Measurements from ENCODE around the gene LMNTD1.
"Not testable (repeated sequence)": the region's sequence is repeated elsewhere in the genome, so short reads cannot be mapped to it uniquely, and the experiment has no call there.

LMNTD1 gene

GRCh38 chr12:25447046-25447445, 106.0 kb downstream of the LMNTD1 start:
- H3K9me3 Mint-ChIP-seq: no peaks in the 10 kb centered on the region
- no peak overlapping the region for H3K27ac Mint-ChIP-seq
- H3K27me3 Mint-ChIP-seq (ENCODE audit: low read depth): peaks cover 32% of the 10 kb centered on the region
- no peaks in the 10 kb centered on the region for H3K4me1 Mint-ChIP-seq (ENCODE audit: low read depth)
- no peak overlapping the region for H3K4me3 Mint-ChIP-seq
- H3K36me3 Mint-ChIP-seq (ENCODE audit: low read depth): no peaks in the 10 kb centered on the region

- H3K27me3 Mint-ChIP-seq (ENCODE audit: low read depth): no peaks in the 10 kb centered on the region
- no peaks in the 10 kb centered on the region for H3K36me3 Mint-ChIP-seq (ENCODE audit: low read depth)
- no peak overlapping the region for H3K27ac Mint-ChIP-seq
- no peak overlapping the region for H3K4me3 Mint-ChIP-seq
- no peaks in the 10 kb centered on the region for H3K9me3 Mint-ChIP-seq
- peaks cover 8% of the 10 kb centered on the region for H3K4me1 Mint-ChIP-seq (ENCODE audit: low read depth)
Observed at GRCh38 chr12:25438638-25439037, 114.4 kb downstream of the LMNTD1 start.

- Mint-ChIP-seq H3K36me3 (ENCODE audit: low read depth) (no peaks in the 10 kb centered on the region), H3K27ac (peak overlapping the region; percentile 23), H3K27me3 (ENCODE audit: low read depth) (no peaks in the 10 kb centered on the region), H3K4me1 (ENCODE audit: low read depth) (peaks cover 11% of the 10 kb centered on the region), H3K9me3 (no peaks in the 10 kb centered on the region), H3K4me3 (peak overlapping the region; percentile 45)
Observed at GRCh38 chr12:25436206-25437030, 116.7 kb downstream of the LMNTD1 start.

GRCh38 chr12:25435431-25435830, 117.7 kb downstream of the LMNTD1 start:
- Mint-ChIP-seq H3K36me3 (ENCODE audit: low read depth) (peaks cover 3% of the 10 kb centered on the region), H3K4me1 (ENCODE audit: low read depth) (peaks cover 15% of the 10 kb centered on the region), H3K27me3 (ENCODE audit: low read depth) (no peaks in the 10 kb centered on the region), H3K4me3 (no peak overlapping the region), H3K27ac (no peak overlapping the region), H3K9me3 (no peaks in the 10 kb centered on the region)

GRCh38 chr12:25434515-25434914, 118.6 kb downstream of the LMNTD1 start:
- H3K27ac Mint-ChIP-seq: no peak overlapping the region
- H3K27me3 Mint-ChIP-seq (ENCODE audit: low read depth): no peaks in the 10 kb centered on the region

GRCh38 chr12:25433581-25434325, 119.3 kb downstream of the LMNTD1 start:
- Mint-ChIP-seq H3K4me3 (no peak overlapping the region), H3K4me1 (ENCODE audit: low read depth) (peaks cover 22% of the 10 kb centered on the region), H3K9me3 (no peaks in the 10 kb centered on the region), H3K27me3 (ENCODE audit: low read depth) (no peaks in the 10 kb centered on the region), H3K36me3 (ENCODE audit: low read depth) (peaks cover 3% of the 10 kb centered on the region), H3K27ac (no peak overlapping the region)

More at GRCh38 chr12:25434515-25434914, 118.6 kb downstream of the LMNTD1 start:
- Mint-ChIP-seq H3K36me3 (ENCODE audit: low read depth) (peaks cover 3% of the 10 kb centered on the region), H3K4me1 (ENCODE audit: low read depth) (peaks cover 22% of the 10 kb centered on the region), H3K4me3 (no peak overlapping the region), H3K9me3 (no peaks in the 10 kb centered on the region)

- Mint-ChIP-seq H3K27me3 (ENCODE audit: low read depth) (no peaks in the 10 kb centered on the region), H3K9me3 (no peaks in the 10 kb centered on the region), H3K27ac (no peak overlapping the region), H3K4me1 (ENCODE audit: low read depth) (peaks cover 22% of the 10 kb centered on the region), H3K4me3 (no peak overlapping the region), H3K36me3 (ENCODE audit: low read depth) (peaks cover 3% of the 10 kb centered on the region)
Observed at GRCh38 chr12:25433024-25433423, 120.1 kb downstream of the LMNTD1 start.

- H3K27ac Mint-ChIP-seq: no peak overlapping the region
- no peaks in the 10 kb centered on the region for H3K27me3 Mint-ChIP-seq (ENCODE audit: low read depth)
- peaks cover 3% of the 10 kb centered on the region for H3K36me3 Mint-ChIP-seq (ENCODE audit: low read depth)
- H3K4me3 Mint-ChIP-seq: no peak overlapping the region
- H3K9me3 Mint-ChIP-seq: no peaks in the 10 kb centered on the region
- peaks cover 12% of the 10 kb centered on the region for H3K4me1 Mint-ChIP-seq (ENCODE audit: low read depth)
Observed at GRCh38 chr12:25427337-25428249, 125.5 kb downstream of the LMNTD1 start.

GRCh38 chr12:25426821-25427220, 126.3 kb downstream of the LMNTD1 start:
- not testable (repeated sequence) for H3K36me3 Mint-ChIP-seq (ENCODE audit: low read depth); H3K9me3 Mint-ChIP-seq; H3K27ac Mint-ChIP-seq; H3K27me3 Mint-ChIP-seq (ENCODE audit: low read depth); H3K4me3 Mint-ChIP-seq
- H3K4me1 Mint-ChIP-seq (ENCODE audit: low read depth): peaks cover 12% of the 10 kb centered on the region

Data from T-helper 1 cell treated with Interleukin-12 subunit alpha and Interleukin-12 subunit beta and Interleukin-4 antibody, amounts not matched to agents 30 μg/mL and 1 μg/mL, for 36 hours (primary cell).